Nephron progenitor cell (in vitro differentiated cells): ENCODE measurements around the gene DNAH8.

ENCODE experiments used
- DNase-seq: peaks from one replicate; pipeline ENCODE4 v3.0.0; 2021
- H3K27ac Mint-ChIP-seq: 2 replicates; pipeline ENCODE4 v1.8.0; 2021; ENCODE audit warnings: mild to moderate bottlenecking, moderate library complexity, mixed read lengths
- H3K27me3 Mint-ChIP-seq: 2 replicates; pipeline ENCODE4 v1.8.0; 2021; ENCODE audit warnings: mild to moderate bottlenecking, low read depth, mixed read lengths; ENCODE audit not compliant: poor library complexity
- H3K36me3 Mint-ChIP-seq: 2 replicates; pipeline ENCODE4 v1.8.0; 2021; ENCODE audit warnings: low read depth, mixed read lengths
- H3K4me1 Mint-ChIP-seq: 2 replicates; pipeline ENCODE4 v1.8.0; 2021; ENCODE audit warnings: mixed read lengths
- H3K4me3 Mint-ChIP-seq: 2 replicates; pipeline ENCODE4 v1.8.0; 2021; ENCODE audit warnings: mild to moderate bottlenecking, moderate library complexity, mixed read lengths
- H3K9me3 Mint-ChIP-seq: 2 replicates; pipeline ENCODE4 v1.8.0; 2021; ENCODE audit warnings: mild to moderate bottlenecking, moderate library complexity, mixed read lengths
- CTCF ChIP-seq: fragments of 200-600 bp; sonication (generic); IDR thresholded peaks from 2 replicates; pipeline ENCODE4 v1.5.0; 2021; ENCODE audit warnings: antibody characterized with exemption

DNAH8 gene

GRCh38 chr6:39059496-39060310 lies 344.6 kb downstream of the DNAH8 start:
- Mint-ChIP-seq H3K4me1 (peaks cover 31% of the 10 kb centered on the region), H3K36me3 (no peaks in the 10 kb centered on the region), H3K27me3 (peaks cover 36% of the 10 kb centered on the region)

GRCh38 chr6:39060467-39061160 lies 345.5 kb downstream of the DNAH8 start:
- DNase-seq: no peak
- Mint-ChIP-seq H3K27me3 (peaks cover 35% of the 10 kb centered on the region), H3K4me3 (no peak overlapping the region), H3K9me3 (no peaks in the 10 kb centered on the region), H3K4me1 (peaks cover 30% of the 10 kb centered on the region), H3K36me3 (no peaks in the 10 kb centered on the region), H3K27ac (no peak overlapping the region)
- no peak for TF ChIP-seq CTCF

More at GRCh38 chr6:39059496-39060310, 344.6 kb downstream of the DNAH8 start:
- no peak for TF ChIP-seq CTCF
- H3K9me3 Mint-ChIP-seq: no peaks in the 10 kb centered on the region
- no peak overlapping the region for H3K4me3 Mint-ChIP-seq
- no peak for DNase-seq
- H3K27ac Mint-ChIP-seq: no peak overlapping the region

DNA sequence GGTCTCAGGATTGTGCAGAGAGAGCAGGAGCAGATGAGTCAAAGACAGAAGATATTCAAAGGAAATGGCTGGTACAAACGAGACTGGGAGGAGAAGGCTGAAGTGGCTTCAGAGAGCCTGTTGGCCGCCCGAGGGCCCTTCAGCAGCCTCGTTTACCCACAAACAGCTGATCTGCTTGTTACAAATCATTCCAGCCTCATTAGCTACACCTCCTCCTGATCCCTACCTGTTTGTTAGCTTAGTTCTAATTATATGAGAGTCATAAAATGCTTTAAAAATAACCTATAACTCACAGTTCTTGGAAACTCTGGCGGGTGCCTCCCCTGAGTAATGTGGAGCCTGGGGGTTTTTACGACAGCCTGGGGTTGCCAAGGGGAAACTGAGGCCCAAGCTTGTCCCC lies 346.1 kb downstream of the DNAH8 start:
- H3K4me3 Mint-ChIP-seq: no peak overlapping the region
- H3K4me1 Mint-ChIP-seq: peaks cover 30% of the 10 kb centered on the region
- no peak overlapping the region for H3K27ac Mint-ChIP-seq
- no peaks in the 10 kb centered on the region for H3K36me3 Mint-ChIP-seq
- no peak for DNase-seq
- H3K27me3 Mint-ChIP-seq: peaks cover 30% of the 10 kb centered on the region
- TF ChIP-seq CTCF: no peak
- H3K9me3 Mint-ChIP-seq: no peaks in the 10 kb centered on the region

DNA sequence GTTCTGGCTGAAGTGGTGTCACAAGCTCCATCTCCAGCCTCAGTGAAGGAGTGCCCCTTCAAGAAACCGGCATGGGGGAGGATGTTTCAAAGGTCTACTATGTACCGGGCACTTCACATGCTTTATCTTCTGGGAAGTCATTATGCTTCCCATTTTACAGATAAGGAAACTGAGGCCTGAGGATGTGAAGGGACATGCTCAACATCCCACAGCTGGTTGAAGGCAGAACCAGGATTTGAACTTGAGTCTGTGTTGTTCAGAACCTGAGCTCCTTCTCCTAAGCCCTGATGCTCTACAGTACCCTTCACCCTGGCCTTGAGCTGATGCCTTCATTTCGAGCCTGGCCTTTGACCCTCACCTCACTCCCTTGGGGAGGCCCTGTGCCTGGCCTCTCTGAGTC lies 346.5 kb downstream of the DNAH8 start:
- TF ChIP-seq CTCF: no peak
- Mint-ChIP-seq H3K27ac (no peak overlapping the region), H3K36me3 (no peaks in the 10 kb centered on the region), H3K4me3 (no peak overlapping the region), H3K4me1 (peaks cover 30% of the 10 kb centered on the region), H3K27me3 (peaks cover 28% of the 10 kb centered on the region), H3K9me3 (no peaks in the 10 kb centered on the region)
- DNase-seq: no peak

- no peaks in the 10 kb centered on the region for H3K9me3 Mint-ChIP-seq
- no peaks in the 10 kb centered on the region for H3K36me3 Mint-ChIP-seq
- no peak for TF ChIP-seq CTCF
- H3K27me3 Mint-ChIP-seq: peaks cover 26% of the 10 kb centered on the region
- H3K27ac Mint-ChIP-seq: no peak overlapping the region
- H3K4me1 Mint-ChIP-seq: peaks cover 30% of the 10 kb centered on the region
- H3K4me3 Mint-ChIP-seq: no peak overlapping the region
- DNase-seq: no peak
Measured at GRCh38 chr6:39062014-39062740, 347.1 kb downstream of the DNAH8 start.
